Liver (tissue), 9 donors: Measurements from ENCODE around the gene RALGAPB. TPM values are rescaled to one million over a fixed set of nuclear protein-coding genes. Genes with fewer than 3 reads are reported as not detected.

Experiments
- DNase-seq: peaks from one replicate; pipeline ENCODE4 v3.0.0-alpha.2; 2017; ENCODE audit warnings: low spot score
- H3K27ac ChIP-seq, 2 donors: one replicate each; pipeline ENCODE4 v1.7.0; 2013; ENCODE audit warnings: inconsistent platforms in 2 of 2, low read length in 2 of 2, control low read depth in 1 of 2, low read depth in 1 of 2, mild to moderate bottlenecking in 1 of 2
- H3K27me3 ChIP-seq, 4 donors: one replicate each; pipeline versions ENCODE4 v1.6.1 to v1.7.0; 2013; ENCODE audit warnings: low read length in 3 of 4, inconsistent platforms in 1 of 4, mild to moderate bottlenecking in 1 of 4, moderate library complexity in 1 of 4; ENCODE audit not compliant: control insufficient read depth in 4 of 4, insufficient read depth in 4 of 4
- H3K36me3 ChIP-seq, 4 donors: one replicate each; pipeline versions ENCODE4 v1.6.1 to v1.7.0; 2013; ENCODE audit warnings: low read length in 3 of 4, mild to moderate bottlenecking in 3 of 4, low read depth in 1 of 4, moderate library complexity in 1 of 4; ENCODE audit not compliant: control insufficient read depth in 4 of 4, insufficient read depth in 3 of 4
- H3K4me1 ChIP-seq, 4 donors: one replicate each; pipeline versions ENCODE4 v1.6.1 to v1.7.0; 2013; ENCODE audit warnings: low read length in 3 of 4, mild to moderate bottlenecking in 3 of 4, moderate library complexity in 1 of 4; ENCODE audit not compliant: control insufficient read depth in 4 of 4, insufficient read depth in 4 of 4
- H3K4me3 ChIP-seq, 3 donors: one replicate each; pipeline versions ENCODE4 v1.6.1 to v1.7.0; 2013; ENCODE audit warnings: low read length in 3 of 3, control low read depth in 1 of 3, low read depth in 1 of 3, mild to moderate bottlenecking in 1 of 3
- H3K9ac ChIP-seq, 2 donors: one replicate each; pipeline ENCODE4 v1.7.0; 2013; ENCODE audit warnings: low read length in 2 of 2, mild to moderate bottlenecking in 2 of 2, moderate library complexity in 2 of 2, control low read depth in 1 of 2, low read depth in 1 of 2
- H3K9me3 ChIP-seq, 4 donors: one replicate each; pipeline versions ENCODE4 v1.6.1 to v1.7.0; 2013; ENCODE audit warnings: low read length in 3 of 4; ENCODE audit not compliant: control insufficient read depth in 4 of 4
- EGR1 ChIP-seq, 2 donors: IDR thresholded peaks; 2 replicates each; pipeline ENCODE4 v1.6.1; 2016 to 2018; ENCODE audit warnings: antibody characterized with exemption in 2 of 2, low read depth in 2 of 2
- FOXA1 ChIP-seq: IDR thresholded peaks from 2 replicates; pipeline ENCODE4 v1.6.1; 2016; ENCODE audit warnings: antibody characterized with exemption
- FOXA2 ChIP-seq: IDR thresholded peaks from 2 replicates; pipeline ENCODE4 v1.6.1; 2016; ENCODE audit warnings: antibody characterized with exemption
- GABPA ChIP-seq, 2 donors: IDR thresholded peaks in 1 of 2; conservative IDR thresholded peaks in 1 of 2; 2 replicates each; pipeline ENCODE4 v1.6.1; 2016; ENCODE audit warnings: antibody characterized with exemption in 2 of 2, mild to moderate bottlenecking in 1 of 2, moderate library complexity in 1 of 2
- HNF4A ChIP-seq, 2 donors: conservative IDR thresholded peaks; 2 replicates each; pipeline ENCODE4 v1.6.1; 2016; ENCODE audit warnings: antibody characterized with exemption in 2 of 2, mild to moderate bottlenecking in 2 of 2
- HNF4G ChIP-seq: IDR thresholded peaks from 2 replicates; pipeline ENCODE4 v1.6.1; 2016; ENCODE audit warnings: antibody characterized with exemption
- JUND ChIP-seq, 2 donors: IDR thresholded peaks; 2 replicates each; pipeline ENCODE4 v1.6.1; 2016; ENCODE audit warnings: antibody characterized with exemption in 2 of 2
- NR2F2 ChIP-seq: IDR thresholded peaks from 2 replicates; pipeline ENCODE4 v1.6.1; 2016; ENCODE audit warnings: antibody characterized with exemption
- RAD21 ChIP-seq, 2 donors: IDR thresholded peaks; 2 replicates each; pipeline ENCODE4 v1.6.1; 2016; ENCODE audit warnings: antibody characterized with exemption in 2 of 2, mild to moderate bottlenecking in 2 of 2
- RXRA ChIP-seq, 2 donors: IDR thresholded peaks; 2 replicates each; pipeline ENCODE4 v1.6.1; 2017 to 2018; ENCODE audit warnings: antibody characterized with exemption in 2 of 2, mild to moderate bottlenecking in 1 of 2
- SP1 ChIP-seq: IDR thresholded peaks from 2 replicates; pipeline ENCODE4 v1.6.1; 2018; ENCODE audit warnings: antibody characterized with exemption, mild to moderate bottlenecking
- TAF1 ChIP-seq: conservative IDR thresholded peaks from 2 replicates; pipeline ENCODE4 v1.6.1; 2016; ENCODE audit warnings: antibody characterized with exemption, mild to moderate bottlenecking
- YY1 ChIP-seq: IDR thresholded peaks from 2 replicates; pipeline ENCODE4 v1.6.1; 2016; ENCODE audit warnings: antibody characterized with exemption, mild to moderate bottlenecking
- WGBS: extraction: QIAGEN DNeasy Blood & Tissue Kit; methylation state at CpG from one replicate; pipeline ENCODE4 v1.1.7; 2013; 5-methylcytosine and 5-hydroxymethylcytosine counted together
- polyA plus RNA-seq, 2 donors: library from polyadenylated mRNA; stranded (reverse) in 1 of 2; unstranded in 1 of 2; fragments of 200-250 nt in 1 of 2; fragments of >200 nt in 1 of 2; fragmentation: Nextera tagmentation in 1 of 2; extraction: Ambion mirVana in 1 of 2; gene quantifications; one replicate each; pipeline versions ENCODE4 v1.2.1 to v1.2.3, GENCODE V29; 2013 to 2015
- total RNA-seq, 2 donors: library from RNA; depleted of rRNA; stranded (reverse); fragments of >200 nt; gene quantifications; one replicate each; pipeline ENCODE4 v1.2.3, GENCODE V29; 2014
- TF ChIP-seq, protein P1 (sequence below): IDR thresholded peaks from 2 replicates; pipeline ENCODE4 v1.6.1; 2016; ENCODE audit warnings: antibody characterized with exemption
- TF ChIP-seq, protein P2 (sequence below): IDR thresholded peaks from 2 replicates; pipeline ENCODE4 v1.6.1; 2016; ENCODE audit warnings: antibody characterized with exemption
- TF ChIP-seq, protein P3 (sequence below): IDR thresholded peaks from 2 replicates; pipeline ENCODE4 v1.6.1; 2016; ENCODE audit warnings: antibody characterized with exemption, mild to moderate bottlenecking
- TF ChIP-seq, protein P4 (sequence below): IDR thresholded peaks from 2 replicates; pipeline ENCODE4 v1.6.1; 2016; ENCODE audit warnings: antibody characterized with exemption
- TF ChIP-seq, protein P5 (sequence below): fragments of 150-350 bp; IDR thresholded peaks from 2 replicates; pipeline ENCODE4 v1.5.1; 2017; ENCODE audit warnings: improper control_type of control experiment, low read depth, low read length; ENCODE audit not compliant: missing input control
- donor health status: healthy.
- donor health status: healthy.
- donor health status: healthy.
- donor health status: healthy.
- donor health status: healthy.

RALGAPB gene
- total and polyA plus RNA-seq, 4 donors: 4.3 to 19.7 (median 9.5) TPM

DNA sequence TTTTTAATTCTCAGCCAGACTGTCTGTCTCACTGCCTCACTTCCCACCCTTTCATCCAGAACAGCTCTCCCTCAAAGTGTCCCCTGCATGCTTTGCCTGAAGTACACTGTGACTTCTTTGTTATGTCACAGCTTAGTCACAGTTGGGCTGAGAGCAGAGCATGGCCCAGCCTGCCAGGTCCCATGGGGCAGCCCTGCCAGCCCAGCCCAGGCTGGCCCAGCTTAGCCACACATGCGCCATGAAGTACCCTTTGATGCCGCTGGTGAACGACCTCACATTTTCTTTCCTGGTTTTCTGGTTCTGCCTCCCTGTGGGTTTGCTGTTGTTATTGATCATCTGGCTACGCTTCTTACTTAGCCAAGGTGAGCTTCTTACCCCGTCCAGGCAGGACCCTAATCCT lies 108.4 kb downstream of the RALGAPB start, which contains the start of gene ADIG (continued):
- TF ChIP-seq RAD21 (IDR thresholded peaks at IDR 0.05): no peak

DNA sequence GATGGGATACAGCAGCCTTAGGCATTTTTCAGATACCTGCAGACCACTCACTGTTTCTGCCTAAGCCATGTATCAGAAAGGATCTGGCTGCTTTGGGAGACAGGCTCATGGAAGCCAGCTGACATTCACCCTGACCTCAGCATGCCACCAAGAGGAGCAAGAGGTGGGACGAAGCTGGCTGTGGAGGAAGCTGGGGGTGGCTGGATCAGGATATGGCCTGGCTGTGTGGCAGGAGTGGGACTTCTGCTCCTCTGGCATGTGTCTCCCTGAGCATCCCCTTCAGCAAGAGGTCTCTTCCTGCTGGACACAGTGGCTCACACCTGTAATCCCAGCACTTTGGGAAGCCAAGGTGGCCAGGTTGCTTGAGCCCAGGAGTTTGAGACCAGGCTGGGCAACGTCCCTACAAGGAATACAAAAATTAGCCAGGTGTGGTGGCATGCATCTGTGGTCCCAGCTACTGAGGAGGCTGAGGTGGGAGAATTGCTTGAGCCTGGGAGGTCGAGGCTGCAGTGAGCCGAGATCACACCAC lies 109.3 kb downstream of the RALGAPB start:
- 75% methylated on average over 4 of the region's 4 CpGs for WGBS
- H3K27me3 ChIP-seq: no peaks in the 10 kb centered on the region
- TF ChIP-seq EGR1 (IDR thresholded peaks at IDR 0.05; ENCODE audit: low read depth in 2 of 2) (no peak), HNF4A (conservative IDR thresholded peaks at IDR 0.05) (no peak)

DNA sequence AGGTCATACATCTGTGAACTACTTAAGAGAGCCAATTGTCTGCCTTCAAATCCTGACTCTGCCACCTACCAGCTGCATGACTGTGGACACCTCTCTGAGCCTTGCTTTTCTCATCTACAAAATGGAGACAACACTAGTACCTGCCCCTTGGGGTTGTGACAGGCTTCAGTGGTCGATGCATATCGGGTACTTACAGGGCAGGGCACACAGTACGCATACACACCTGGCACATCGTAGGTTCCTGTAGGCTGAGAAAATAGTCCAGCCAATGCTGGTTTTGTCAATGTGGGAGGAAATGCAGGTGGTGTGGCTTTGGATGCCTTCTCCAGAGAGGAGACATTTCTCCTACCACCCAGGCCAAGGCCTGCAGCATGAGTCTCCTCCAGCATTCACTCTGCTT lies 110.7 kb downstream of the RALGAPB start:
- H3K4me1 ChIP-seq: peaks cover 4 to 11% (median 9%) of the 10 kb centered on the region in 4 donors
- H3K9me3 ChIP-seq: no peaks in the 10 kb centered on the region
- no peak for DNase-seq
- H3K4me3 ChIP-seq: no peak overlapping the region
- no peak overlapping the region for H3K27ac ChIP-seq
- TF ChIP-seq FOXA1 (no peak), RAD21 (IDR thresholded peaks at IDR 0.05) (no peak), JUND (IDR thresholded peaks at IDR 0.05) (no peak), HNF4G (no peak), RXRA (IDR thresholded peaks at IDR 0.05) (no peak), HNF4A (conservative IDR thresholded peaks at IDR 0.05) (no peak), YY1 (no peak), FOXA2 (no peak), GABPA (IDR thresholded peaks at IDR 0.05 in 1 of 2, conservative IDR thresholded peaks at IDR 0.05 in 1 of 2) (no peak), TAF1 (no peak), NR2F2 (no peak), SP1 (no peak), EGR1 (IDR thresholded peaks at IDR 0.05; ENCODE audit: low read depth in 2 of 2) (no peak)
- TF ChIP-seq, protein P1, sequence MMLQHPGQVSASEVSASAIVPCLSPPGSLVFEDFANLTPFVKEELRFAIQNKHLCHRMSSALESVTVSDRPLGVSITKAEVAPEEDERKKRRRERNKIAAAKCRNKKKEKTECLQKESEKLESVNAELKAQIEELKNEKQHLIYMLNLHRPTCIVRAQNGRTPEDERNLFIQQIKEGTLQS: no peak
- TF ChIP-seq, protein P2, sequence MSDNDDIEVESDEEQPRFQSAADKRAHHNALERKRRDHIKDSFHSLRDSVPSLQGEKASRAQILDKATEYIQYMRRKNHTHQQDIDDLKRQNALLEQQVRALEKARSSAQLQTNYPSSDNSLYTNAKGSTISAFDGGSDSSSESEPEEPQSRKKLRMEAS: no peak
- TF ChIP-seq, protein P3, sequence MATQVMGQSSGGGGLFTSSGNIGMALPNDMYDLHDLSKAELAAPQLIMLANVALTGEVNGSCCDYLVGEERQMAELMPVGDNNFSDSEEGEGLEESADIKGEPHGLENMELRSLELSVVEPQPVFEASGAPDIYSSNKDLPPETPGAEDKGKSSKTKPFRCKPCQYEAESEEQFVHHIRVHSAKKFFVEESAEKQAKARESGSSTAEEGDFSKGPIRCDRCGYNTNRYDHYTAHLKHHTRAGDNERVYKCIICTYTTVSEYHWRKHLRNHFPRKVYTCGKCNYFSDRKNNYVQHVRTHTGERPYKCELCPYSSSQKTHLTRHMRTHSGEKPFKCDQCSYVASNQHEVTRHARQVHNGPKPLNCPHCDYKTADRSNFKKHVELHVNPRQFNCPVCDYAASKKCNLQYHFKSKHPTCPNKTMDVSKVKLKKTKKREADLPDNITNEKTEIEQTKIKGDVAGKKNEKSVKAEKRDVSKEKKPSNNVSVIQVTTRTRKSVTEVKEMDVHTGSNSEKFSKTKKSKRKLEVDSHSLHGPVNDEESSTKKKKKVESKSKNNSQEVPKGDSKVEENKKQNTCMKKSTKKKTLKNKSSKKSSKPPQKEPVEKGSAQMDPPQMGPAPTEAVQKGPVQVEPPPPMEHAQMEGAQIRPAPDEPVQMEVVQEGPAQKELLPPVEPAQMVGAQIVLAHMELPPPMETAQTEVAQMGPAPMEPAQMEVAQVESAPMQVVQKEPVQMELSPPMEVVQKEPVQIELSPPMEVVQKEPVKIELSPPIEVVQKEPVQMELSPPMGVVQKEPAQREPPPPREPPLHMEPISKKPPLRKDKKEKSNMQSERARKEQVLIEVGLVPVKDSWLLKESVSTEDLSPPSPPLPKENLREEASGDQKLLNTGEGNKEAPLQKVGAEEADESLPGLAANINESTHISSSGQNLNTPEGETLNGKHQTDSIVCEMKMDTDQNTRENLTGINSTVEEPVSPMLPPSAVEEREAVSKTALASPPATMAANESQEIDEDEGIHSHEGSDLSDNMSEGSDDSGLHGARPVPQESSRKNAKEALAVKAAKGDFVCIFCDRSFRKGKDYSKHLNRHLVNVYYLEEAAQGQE: no peak
- TF ChIP-seq, protein P4, sequence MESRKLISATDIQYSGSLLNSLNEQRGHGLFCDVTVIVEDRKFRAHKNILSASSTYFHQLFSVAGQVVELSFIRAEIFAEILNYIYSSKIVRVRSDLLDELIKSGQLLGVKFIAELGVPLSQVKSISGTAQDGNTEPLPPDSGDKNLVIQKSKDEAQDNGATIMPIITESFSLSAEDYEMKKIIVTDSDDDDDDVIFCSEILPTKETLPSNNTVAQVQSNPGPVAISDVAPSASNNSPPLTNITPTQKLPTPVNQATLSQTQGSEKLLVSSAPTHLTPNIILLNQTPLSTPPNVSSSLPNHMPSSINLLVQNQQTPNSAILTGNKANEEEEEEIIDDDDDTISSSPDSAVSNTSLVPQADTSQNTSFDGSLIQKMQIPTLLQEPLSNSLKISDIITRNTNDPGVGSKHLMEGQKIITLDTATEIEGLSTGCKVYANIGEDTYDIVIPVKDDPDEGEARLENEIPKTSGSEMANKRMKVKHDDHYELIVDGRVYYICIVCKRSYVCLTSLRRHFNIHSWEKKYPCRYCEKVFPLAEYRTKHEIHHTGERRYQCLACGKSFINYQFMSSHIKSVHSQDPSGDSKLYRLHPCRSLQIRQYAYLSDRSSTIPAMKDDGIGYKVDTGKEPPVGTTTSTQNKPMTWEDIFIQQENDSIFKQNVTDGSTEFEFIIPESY: no peak
- TF ChIP-seq, protein P5, sequence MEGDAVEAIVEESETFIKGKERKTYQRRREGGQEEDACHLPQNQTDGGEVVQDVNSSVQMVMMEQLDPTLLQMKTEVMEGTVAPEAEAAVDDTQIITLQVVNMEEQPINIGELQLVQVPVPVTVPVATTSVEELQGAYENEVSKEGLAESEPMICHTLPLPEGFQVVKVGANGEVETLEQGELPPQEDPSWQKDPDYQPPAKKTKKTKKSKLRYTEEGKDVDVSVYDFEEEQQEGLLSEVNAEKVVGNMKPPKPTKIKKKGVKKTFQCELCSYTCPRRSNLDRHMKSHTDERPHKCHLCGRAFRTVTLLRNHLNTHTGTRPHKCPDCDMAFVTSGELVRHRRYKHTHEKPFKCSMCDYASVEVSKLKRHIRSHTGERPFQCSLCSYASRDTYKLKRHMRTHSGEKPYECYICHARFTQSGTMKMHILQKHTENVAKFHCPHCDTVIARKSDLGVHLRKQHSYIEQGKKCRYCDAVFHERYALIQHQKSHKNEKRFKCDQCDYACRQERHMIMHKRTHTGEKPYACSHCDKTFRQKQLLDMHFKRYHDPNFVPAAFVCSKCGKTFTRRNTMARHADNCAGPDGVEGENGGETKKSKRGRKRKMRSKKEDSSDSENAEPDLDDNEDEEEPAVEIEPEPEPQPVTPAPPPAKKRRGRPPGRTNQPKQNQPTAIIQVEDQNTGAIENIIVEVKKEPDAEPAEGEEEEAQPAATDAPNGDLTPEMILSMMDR: no peak
- H3K9ac ChIP-seq: no peak overlapping the region
- H3K27me3 ChIP-seq: no peaks in the 10 kb centered on the region
- no peaks in the 10 kb centered on the region for H3K36me3 ChIP-seq
- 93% methylated on average over 4 of the region's 4 CpGs for WGBS

More for the DNA sequence above, 109.3 kb downstream of the RALGAPB start:
- Histone ChIP-seq H3K4me3 (no peak overlapping the region), H3K9ac (no peak overlapping the region), H3K9me3 (no peaks in the 10 kb centered on the region), H3K36me3 (peaks cover 0 to 5% (median 3%) of the 10 kb centered on the region in 4 donors), H3K27ac (no peak overlapping the region), H3K4me1 (peaks cover 4 to 11% (median 9%) of the 10 kb centered on the region in 4 donors)
- no peak for DNase-seq
